Measurements from ENCODE around the gene ARV1. TPM values are rescaled to one million over a fixed set of nuclear protein-coding genes. Genes with fewer than 3 reads are reported as not detected.
"Not testable (repeated sequence)": the region's sequence is repeated elsewhere in the genome, so short reads cannot be mapped to it uniquely, and the experiment has no call there.

Gene ARV1
- total RNA-seq, 2 donors from 2014 or later, result 12.2 to 15.6 TPM

GRCh38 chr1:231016966-231017365, 38.1 kb downstream of the ARV1 start:
- no peaks in the 10 kb centered on the region for H3K9me3 Mint-ChIP-seq
- peaks cover 4 to 7% of the 10 kb centered on the region in 2 donors for H3K4me1 Mint-ChIP-seq (ENCODE audit: low read depth in 2 of 2)
- ATAC-seq (no peak), DNase-seq (ENCODE audit: low spot score) (no peak)
- H3K27me3 Mint-ChIP-seq, result no peaks in the 10 kb centered on the region
- no peak overlapping the region for H3K4me3 Mint-ChIP-seq
- no peaks in the 10 kb centered on the region for H3K36me3 Mint-ChIP-seq
- H3K27ac Mint-ChIP-seq, result no peak overlapping the region

- ATAC-seq, result no peak
- H3K36me3 Mint-ChIP-seq, result no peaks in the 10 kb centered on the region
- H3K4me3 Mint-ChIP-seq, result peak overlapping the region; percentile 47
- no peak overlapping the region for H3K27ac Mint-ChIP-seq
- no peak for DNase-seq (ENCODE audit: low spot score)
- no peaks in the 10 kb centered on the region for H3K27me3 Mint-ChIP-seq
- H3K4me1 Mint-ChIP-seq (ENCODE audit: low read depth in 2 of 2), result peaks cover 4 to 7% of the 10 kb centered on the region in 2 donors
- no peaks in the 10 kb centered on the region for H3K9me3 Mint-ChIP-seq
Measured at GRCh38 chr1:231019711-231020110, 40.8 kb downstream of the ARV1 start.

GRCh38 chr1:231020139-231020601, 41.3 kb downstream of the ARV1 start:
- H3K36me3 Mint-ChIP-seq, result peaks cover under 1% of the 10 kb centered on the region
- ATAC-seq (peak in 1 of 2 donors; percentile 80), DNase-seq (ENCODE audit: low spot score) (no peak)
- peak overlapping the region; percentile 47 for H3K4me3 Mint-ChIP-seq
- H3K9me3 Mint-ChIP-seq, result no peaks in the 10 kb centered on the region
- no peaks in the 10 kb centered on the region for H3K27me3 Mint-ChIP-seq
- H3K4me1 Mint-ChIP-seq (ENCODE audit: low read depth in 2 of 2), result peaks cover 4 to 7% of the 10 kb centered on the region in 2 donors
- peak overlapping the region in 1 of 2 donors; percentile 53 for H3K27ac Mint-ChIP-seq

GRCh38 chr1:231020816-231021215, 41.9 kb downstream of the ARV1 start:
- DNase-seq (ENCODE audit: low spot score), result no peak
- Mint-ChIP-seq H3K36me3 (peaks cover 4% of the 10 kb centered on the region), H3K27me3 (no peaks in the 10 kb centered on the region), H3K4me3 (peak overlapping the region; percentile 47), H3K27ac (peak overlapping the region in 1 of 2 donors; percentile 53), H3K9me3 (no peaks in the 10 kb centered on the region), H3K4me1 (ENCODE audit: low read depth in 2 of 2) (peaks cover 4 to 7% of the 10 kb centered on the region in 2 donors)
- ATAC-seq, result no peak

GRCh38 chr1:231021540-231022031, 42.7 kb downstream of the ARV1 start:
- Mint-ChIP-seq H3K4me3 (no peak overlapping the region), H3K36me3 (peaks cover 4% of the 10 kb centered on the region), H3K9me3 (no peaks in the 10 kb centered on the region), H3K27me3 (no peaks in the 10 kb centered on the region), H3K27ac (peak overlapping the region in 1 of 2 donors; percentile 53), H3K4me1 (ENCODE audit: low read depth in 2 of 2) (peaks cover 4 to 7% of the 10 kb centered on the region in 2 donors)
- DNase-seq (ENCODE audit: low spot score) (no peak), ATAC-seq (no peak)

- ATAC-seq; H3K9me3 Mint-ChIP-seq; H3K4me3 Mint-ChIP-seq; DNase-seq (ENCODE audit: low spot score); H3K27me3 Mint-ChIP-seq; H3K4me1 Mint-ChIP-seq (ENCODE audit: low read depth in 2 of 2); H3K36me3 Mint-ChIP-seq; H3K27ac Mint-ChIP-seq: not testable (repeated sequence)
Measured at GRCh38 chr1:231022543-231022942, 43.6 kb downstream of the ARV1 start.

- no peak for ATAC-seq
- Mint-ChIP-seq H3K4me3 (no peak overlapping the region), H3K9me3 (no peaks in the 10 kb centered on the region), H3K27me3 (no peaks in the 10 kb centered on the region), H3K27ac (no peak overlapping the region), H3K36me3 (peaks cover 4% of the 10 kb centered on the region), H3K4me1 (ENCODE audit: low read depth in 2 of 2) (peaks cover 7 to 8% of the 10 kb centered on the region in 2 donors)
- no peak for DNase-seq (ENCODE audit: low spot score)
Measured at GRCh38 chr1:231023150-231023549, 44.3 kb downstream of the ARV1 start.

- Mint-ChIP-seq H3K36me3 (peaks cover 4% of the 10 kb centered on the region), H3K4me3 (no peak overlapping the region), H3K4me1 (ENCODE audit: low read depth in 2 of 2) (peaks cover 0 to 8% of the 10 kb centered on the region in 2 donors), H3K27ac (no peak overlapping the region), H3K27me3 (no peaks in the 10 kb centered on the region), H3K9me3 (no peaks in the 10 kb centered on the region)
- no peak for ATAC-seq
- DNase-seq (ENCODE audit: low spot score), result no peak
Measured at GRCh38 chr1:231026576-231026975, 47.7 kb downstream of the ARV1 start.

GRCh38 chr1:231027136-231027925, 48.4 kb downstream of the ARV1 start:
- Mint-ChIP-seq H3K4me1 (ENCODE audit: low read depth in 2 of 2) (peaks cover 0 to 8% of the 10 kb centered on the region in 2 donors), H3K4me3 (no peak overlapping the region), H3K27me3 (no peaks in the 10 kb centered on the region), H3K27ac (peak overlapping the region in 1 of 2 donors; percentile 26), H3K9me3 (no peaks in the 10 kb centered on the region), H3K36me3 (peaks cover 4% of the 10 kb centered on the region)
- ATAC-seq (peak in 1 of 2 donors; percentile 24), DNase-seq (ENCODE audit: low spot score) (no peak)

- DNase-seq (ENCODE audit: low spot score) (no peak), ATAC-seq (no peak)
- H3K9me3 Mint-ChIP-seq, result no peaks in the 10 kb centered on the region
- peaks cover 0 to 8% of the 10 kb centered on the region in 2 donors for H3K4me1 Mint-ChIP-seq (ENCODE audit: low read depth in 2 of 2)
- peaks cover 4% of the 10 kb centered on the region for H3K36me3 Mint-ChIP-seq
- H3K27me3 Mint-ChIP-seq, result no peaks in the 10 kb centered on the region
- H3K27ac Mint-ChIP-seq, result peak overlapping the region in 1 of 2 donors; percentile 26
- H3K4me3 Mint-ChIP-seq, result no peak overlapping the region
Measured at GRCh38 chr1:231027971-231028370, 49.1 kb downstream of the ARV1 start.

GRCh38 chr1:231028682-231029081, 49.8 kb downstream of the ARV1 start:
- no peak overlapping the region for H3K27ac Mint-ChIP-seq
- DNase-seq (ENCODE audit: low spot score) (no peak), ATAC-seq (no peak)
- H3K4me3 Mint-ChIP-seq, result no peak overlapping the region
- H3K27me3 Mint-ChIP-seq, result no peaks in the 10 kb centered on the region
- H3K4me1 Mint-ChIP-seq (ENCODE audit: low read depth in 2 of 2), result peaks cover 0 to 8% of the 10 kb centered on the region in 2 donors
- no peaks in the 10 kb centered on the region for H3K9me3 Mint-ChIP-seq
- H3K36me3 Mint-ChIP-seq, result peaks cover 4% of the 10 kb centered on the region

- not testable (repeated sequence) for H3K27me3 Mint-ChIP-seq; H3K4me1 Mint-ChIP-seq (ENCODE audit: low read depth in 2 of 2); H3K9me3 Mint-ChIP-seq; H3K36me3 Mint-ChIP-seq; DNase-seq (ENCODE audit: low spot score); H3K4me3 Mint-ChIP-seq; H3K27ac Mint-ChIP-seq; ATAC-seq
Measured at GRCh38 chr1:231029247-231029646, 50.4 kb downstream of the ARV1 start.

- H3K36me3 Mint-ChIP-seq, result peaks cover 4% of the 10 kb centered on the region
- DNase-seq (ENCODE audit: low spot score) (no peak), ATAC-seq (no peak)
- H3K4me3 Mint-ChIP-seq, result no peak overlapping the region
- no peaks in the 10 kb centered on the region for H3K27me3 Mint-ChIP-seq
- peaks cover 0 to 8% of the 10 kb centered on the region in 2 donors for H3K4me1 Mint-ChIP-seq (ENCODE audit: low read depth in 2 of 2)
- no peaks in the 10 kb centered on the region for H3K9me3 Mint-ChIP-seq
- H3K27ac Mint-ChIP-seq, result no peak overlapping the region
Measured at GRCh38 chr1:231029841-231030240, 50.9 kb downstream of the ARV1 start.

GRCh38 chr1:231032963-231033362, 54.1 kb downstream of the ARV1 start:
- Mint-ChIP-seq H3K27me3 (no peaks in the 10 kb centered on the region), H3K4me1 (ENCODE audit: low read depth in 2 of 2) (peaks cover 24 to 25% of the 10 kb centered on the region in 2 donors), H3K9me3 (no peaks in the 10 kb centered on the region), H3K27ac (no peak overlapping the region), H3K36me3 (no peaks in the 10 kb centered on the region), H3K4me3 (no peak overlapping the region)
- DNase-seq (ENCODE audit: low spot score), result no peak
- ATAC-seq, result no peak

Measured in natural killer cell treated with Interleukin-12 subunit alpha and Interleukin-12 subunit beta and Interleukin-15 and Interleukin-18, amount 100 ng/mL, for 72 hours (primary cell).